IPS-20b (cell line): ENCODE data around the gene C17orf58.
"Not testable (repeated sequence)": the region's sequence is repeated elsewhere in the genome, so short reads cannot be mapped to it uniquely, and the experiment has no call there.

ENCODE experiments used
- H3K27ac ChIP-seq: one replicate; pipeline ENCODE4 v1.5.1; 2013; ENCODE audit warnings: low read length
- H3K27me3 ChIP-seq: 2 replicates; pipeline ENCODE4 v1.6.1; 2013; ENCODE audit warnings: mild to moderate bottlenecking, low read length, inconsistent platforms; ENCODE audit not compliant: insufficient read depth
- H3K36me3 ChIP-seq: 2 replicates; pipeline ENCODE4 v1.6.1; 2013; ENCODE audit warnings: low read depth, mild to moderate bottlenecking, inconsistent platforms, low read length, moderate library complexity; ENCODE audit not compliant: insufficient read depth
- H3K4me1 ChIP-seq: 2 replicates; pipeline ENCODE4 v1.6.1; 2013; ENCODE audit warnings: mild to moderate bottlenecking, control low read depth, inconsistent platforms, low read length, moderate library complexity; ENCODE audit not compliant: insufficient read depth
- H3K4me3 ChIP-seq: 2 replicates; pipeline ENCODE4 v1.5.1; 2013; ENCODE audit warnings: mild to moderate bottlenecking, low read length, inconsistent platforms
- H3K9ac ChIP-seq: 2 replicates; pipeline ENCODE4 v1.6.1; 2013; ENCODE audit warnings: low read depth, mild to moderate bottlenecking, inconsistent platforms, low read length, moderate library complexity
- H3K9me3 ChIP-seq: 2 replicates; pipeline ENCODE4 v1.6.1; 2013; ENCODE audit warnings: mild to moderate bottlenecking, low read depth, low read length, inconsistent platforms; ENCODE audit not compliant: insufficient read depth

Gene C17orf58

GRCh38 chr17:67995570-67996263, 552 bp downstream of the C17orf58 start:
- Histone ChIP-seq H3K4me1 (peaks cover 8% of the 10 kb centered on the region), H3K9me3 (no peaks in the 10 kb centered on the region), H3K9ac (peak overlapping the region; percentile 58; the same call in 1 of the 2 replicates), H3K27ac (no peak overlapping the region), H3K4me3 (peak overlapping the region; percentile 84), H3K27me3 (peaks cover 35% of the 10 kb centered on the region), H3K36me3 (peaks cover 8% of the 10 kb centered on the region)

- no peak overlapping the region for H3K9ac ChIP-seq
- H3K9me3 ChIP-seq: no peaks in the 10 kb centered on the region
- H3K27ac ChIP-seq: no peak overlapping the region
- H3K36me3 ChIP-seq: peaks cover 8% of the 10 kb centered on the region
- peaks cover 8% of the 10 kb centered on the region for H3K4me1 ChIP-seq
- H3K4me3 ChIP-seq: peak overlapping the region; percentile 84
- H3K27me3 ChIP-seq: peaks cover 35% of the 10 kb centered on the region
Observed at GRCh38 chr17:67994817-67995569, 1.3 kb downstream of the C17orf58 start.

- no peak overlapping the region for H3K27ac ChIP-seq
- peaks cover 35% of the 10 kb centered on the region for H3K27me3 ChIP-seq
- H3K36me3 ChIP-seq: peaks cover 8% of the 10 kb centered on the region
- peaks cover 8% of the 10 kb centered on the region for H3K4me1 ChIP-seq
- H3K4me3 ChIP-seq: peak overlapping the region; percentile 84
- H3K9me3 ChIP-seq: no peaks in the 10 kb centered on the region
- peak overlapping the region; percentile 63; the same call in 1 of the 2 replicates for H3K9ac ChIP-seq
Observed at GRCh38 chr17:67993998-67994361, 2.3 kb downstream of the C17orf58 start.

- H3K4me3 ChIP-seq: peak overlapping the region; percentile 90
- peak overlapping the region; percentile 89 for H3K9ac ChIP-seq
- peaks cover 8% of the 10 kb centered on the region for H3K4me1 ChIP-seq
- peaks cover 8% of the 10 kb centered on the region for H3K36me3 ChIP-seq
- H3K9me3 ChIP-seq: no peaks in the 10 kb centered on the region
- H3K27ac ChIP-seq: peak overlapping the region; percentile 49
- peaks cover 35% of the 10 kb centered on the region for H3K27me3 ChIP-seq
Observed at GRCh38 chr17:67993153-67993997, 2.9 kb downstream of the C17orf58 start.

GRCh38 chr17:67992548-67993152, 3.6 kb downstream of the C17orf58 start:
- H3K36me3 ChIP-seq: peaks cover 8% of the 10 kb centered on the region
- H3K9me3 ChIP-seq: no peaks in the 10 kb centered on the region
- H3K27ac ChIP-seq: peak overlapping the region; percentile 49
- peaks cover 35% of the 10 kb centered on the region for H3K27me3 ChIP-seq
- H3K9ac ChIP-seq: peak overlapping the region; percentile 89
- H3K4me1 ChIP-seq: peaks cover 8% of the 10 kb centered on the region
- peak overlapping the region; percentile 90 for H3K4me3 ChIP-seq

GRCh38 chr17:67990909-67991308, 5.4 kb downstream of the C17orf58 start:
- no peaks in the 10 kb centered on the region for H3K9me3 ChIP-seq
- no peak overlapping the region for H3K9ac ChIP-seq
- H3K27me3 ChIP-seq: peaks cover 22% of the 10 kb centered on the region
- no peak overlapping the region for H3K27ac ChIP-seq
- peaks cover 8% of the 10 kb centered on the region for H3K36me3 ChIP-seq
- no peak overlapping the region for H3K4me3 ChIP-seq
- peaks cover 8% of the 10 kb centered on the region for H3K4me1 ChIP-seq

- Histone ChIP-seq H3K4me3 (no peak overlapping the region), H3K27me3 (no peaks in the 10 kb centered on the region)
Observed at GRCh38 chr17:67983383-67983688, 12.9 kb downstream of the C17orf58 start.

GRCh38 chr17:67982686-67983382, 13.4 kb downstream of the C17orf58 start:
- Histone ChIP-seq H3K9ac (no peak overlapping the region), H3K27ac (no peak overlapping the region), H3K36me3 (peaks cover 11% of the 10 kb centered on the region; the same call in 1 of the 2 replicates), H3K27me3 (no peaks in the 10 kb centered on the region), H3K4me1 (no peaks in the 10 kb centered on the region), H3K9me3 (no peaks in the 10 kb centered on the region), H3K4me3 (no peak overlapping the region)

More at GRCh38 chr17:67983383-67983688, 12.9 kb downstream of the C17orf58 start:
- H3K4me1 ChIP-seq: no peaks in the 10 kb centered on the region
- H3K36me3 ChIP-seq: peaks cover 11% of the 10 kb centered on the region; the same call in 1 of the 2 replicates
- no peak overlapping the region for H3K9ac ChIP-seq
- no peaks in the 10 kb centered on the region for H3K9me3 ChIP-seq
- H3K27ac ChIP-seq: no peak overlapping the region

- peaks cover 12% of the 10 kb centered on the region; the same call in 1 of the 2 replicates for H3K36me3 ChIP-seq
- no peak overlapping the region for H3K4me3 ChIP-seq
- no peaks in the 10 kb centered on the region for H3K4me1 ChIP-seq
- H3K9ac ChIP-seq: no peak overlapping the region
- no peaks in the 10 kb centered on the region for H3K27me3 ChIP-seq
- no peaks in the 10 kb centered on the region for H3K9me3 ChIP-seq
- H3K27ac ChIP-seq: no peak overlapping the region
Observed at GRCh38 chr17:67982034-67982640, 14.1 kb downstream of the C17orf58 start.

GRCh38 chr17:67980883-67981282, 15.4 kb downstream of the C17orf58 start:
- not testable (repeated sequence) for H3K9ac ChIP-seq, H3K4me1 ChIP-seq, H3K27me3 ChIP-seq, H3K27ac ChIP-seq, H3K9me3 ChIP-seq, H3K4me3 ChIP-seq
- H3K36me3 ChIP-seq: peaks cover 23% of the 10 kb centered on the region
